Measurements from ENCODE around the gene FZR1.

Gene FZR1

DNA sequence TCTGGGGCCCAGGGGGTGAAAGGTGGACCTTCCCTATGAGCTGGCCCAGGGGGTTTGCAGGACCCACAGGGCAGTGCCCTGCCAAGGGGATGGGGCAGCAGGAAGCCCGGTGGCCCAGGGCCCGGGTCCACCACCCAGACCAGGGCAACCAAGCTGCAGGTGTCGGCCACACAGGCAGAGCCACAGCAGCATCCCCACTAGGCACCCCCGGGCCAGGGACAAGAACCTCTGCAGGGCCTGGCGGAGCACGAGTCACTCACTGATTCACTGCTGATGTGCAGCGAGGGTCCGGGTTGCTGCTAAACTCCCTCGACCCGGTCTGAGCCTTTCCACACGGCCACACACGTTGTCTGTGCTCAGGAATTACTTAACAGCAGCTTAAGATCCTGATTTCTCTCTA lies 8.8 kb downstream of the FZR1 start:
- Mint-ChIP-seq H3K4me3 (no peak overlapping the region), H3K9me3 (no peaks in the 10 kb centered on the region), H3K4me1 (peaks cover 61% of the 10 kb centered on the region), H3K27ac (peak overlapping the region; percentile 64), H3K36me3 (ENCODE audit: low read depth) (peaks cover 2% of the 10 kb centered on the region), H3K27me3 (ENCODE audit: low read depth, poor library complexity) (no peaks in the 10 kb centered on the region)
- TF ChIP-seq, protein P1, sequence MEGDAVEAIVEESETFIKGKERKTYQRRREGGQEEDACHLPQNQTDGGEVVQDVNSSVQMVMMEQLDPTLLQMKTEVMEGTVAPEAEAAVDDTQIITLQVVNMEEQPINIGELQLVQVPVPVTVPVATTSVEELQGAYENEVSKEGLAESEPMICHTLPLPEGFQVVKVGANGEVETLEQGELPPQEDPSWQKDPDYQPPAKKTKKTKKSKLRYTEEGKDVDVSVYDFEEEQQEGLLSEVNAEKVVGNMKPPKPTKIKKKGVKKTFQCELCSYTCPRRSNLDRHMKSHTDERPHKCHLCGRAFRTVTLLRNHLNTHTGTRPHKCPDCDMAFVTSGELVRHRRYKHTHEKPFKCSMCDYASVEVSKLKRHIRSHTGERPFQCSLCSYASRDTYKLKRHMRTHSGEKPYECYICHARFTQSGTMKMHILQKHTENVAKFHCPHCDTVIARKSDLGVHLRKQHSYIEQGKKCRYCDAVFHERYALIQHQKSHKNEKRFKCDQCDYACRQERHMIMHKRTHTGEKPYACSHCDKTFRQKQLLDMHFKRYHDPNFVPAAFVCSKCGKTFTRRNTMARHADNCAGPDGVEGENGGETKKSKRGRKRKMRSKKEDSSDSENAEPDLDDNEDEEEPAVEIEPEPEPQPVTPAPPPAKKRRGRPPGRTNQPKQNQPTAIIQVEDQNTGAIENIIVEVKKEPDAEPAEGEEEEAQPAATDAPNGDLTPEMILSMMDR (IDR thresholded peaks at IDR 0.05) = no peak
- DNase-seq = no peak

DNA sequence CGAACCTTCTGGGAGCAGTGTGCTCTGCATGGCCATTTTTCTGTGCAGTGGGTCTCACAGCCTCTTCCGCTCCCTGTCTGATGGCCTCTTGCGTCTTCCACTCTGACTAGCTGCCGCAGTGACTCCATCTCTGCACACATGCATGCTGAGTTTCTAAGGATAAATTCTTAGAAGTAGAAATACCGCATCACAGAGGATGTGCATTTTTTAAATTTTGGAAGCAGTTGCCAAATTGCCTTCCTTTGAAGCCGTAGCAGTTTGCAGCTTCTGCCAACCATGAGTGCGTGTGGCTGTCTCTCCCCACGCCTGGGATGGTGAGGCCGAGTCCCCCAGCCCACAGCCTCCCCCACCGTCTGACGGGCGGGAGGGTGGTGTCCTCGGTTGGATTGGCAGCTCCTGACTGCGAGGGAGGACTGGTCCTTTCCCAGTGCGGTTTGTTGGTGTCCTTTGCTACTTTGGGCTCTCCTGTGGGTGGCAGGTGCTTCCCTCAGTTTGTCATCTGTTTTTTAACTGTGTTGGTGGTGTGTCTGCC lies 9.8 kb downstream of the FZR1 start:
- peak overlapping the region; percentile 74 for H3K27ac Mint-ChIP-seq
- peaks cover 2% of the 10 kb centered on the region for H3K36me3 Mint-ChIP-seq (ENCODE audit: low read depth)
- H3K9me3 Mint-ChIP-seq = no peaks in the 10 kb centered on the region
- no peak overlapping the region for H3K4me3 Mint-ChIP-seq
- TF ChIP-seq, protein P1 (IDR thresholded peaks at IDR 0.05) = no peak
- H3K27me3 Mint-ChIP-seq (ENCODE audit: low read depth, poor library complexity) = no peaks in the 10 kb centered on the region
- H3K4me1 Mint-ChIP-seq = peaks cover 57% of the 10 kb centered on the region
- DNase-seq = no peak

DNA sequence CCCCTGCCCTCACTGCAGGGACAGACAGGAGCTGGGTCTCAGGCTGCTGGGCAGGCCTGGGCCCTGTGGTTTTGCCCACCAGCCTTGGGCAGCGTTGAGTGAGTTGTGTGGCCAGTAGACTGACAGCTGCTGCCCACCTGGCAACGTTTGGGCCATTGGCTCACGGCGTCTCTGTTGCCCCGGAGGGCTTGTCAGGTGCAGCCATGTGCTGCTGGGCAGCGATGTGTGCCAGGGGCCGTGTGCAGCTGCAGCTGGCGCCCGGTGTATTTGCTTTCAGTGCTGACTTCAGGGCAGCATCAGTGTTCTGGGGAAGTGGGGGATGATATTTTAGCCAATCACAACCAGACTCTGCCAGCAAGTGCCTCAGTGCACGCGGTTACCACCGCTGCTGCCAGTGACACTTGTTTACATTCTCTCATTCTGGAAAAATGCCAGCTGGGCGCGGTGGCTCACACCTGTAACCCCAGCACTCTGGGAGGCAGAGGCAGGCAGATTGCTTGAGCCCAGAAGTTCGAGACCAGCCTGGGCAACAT lies 10.6 kb downstream of the FZR1 start:
- TF ChIP-seq, protein P1 (IDR thresholded peaks at IDR 0.05) = no peak
- Mint-ChIP-seq H3K36me3 (ENCODE audit: low read depth) (peaks cover 9% of the 10 kb centered on the region), H3K27me3 (ENCODE audit: low read depth, poor library complexity) (no peaks in the 10 kb centered on the region), H3K4me3 (no peak overlapping the region), H3K4me1 (peaks cover 53% of the 10 kb centered on the region), H3K27ac (no peak overlapping the region), H3K9me3 (no peaks in the 10 kb centered on the region)
- DNase-seq = no peak

DNA sequence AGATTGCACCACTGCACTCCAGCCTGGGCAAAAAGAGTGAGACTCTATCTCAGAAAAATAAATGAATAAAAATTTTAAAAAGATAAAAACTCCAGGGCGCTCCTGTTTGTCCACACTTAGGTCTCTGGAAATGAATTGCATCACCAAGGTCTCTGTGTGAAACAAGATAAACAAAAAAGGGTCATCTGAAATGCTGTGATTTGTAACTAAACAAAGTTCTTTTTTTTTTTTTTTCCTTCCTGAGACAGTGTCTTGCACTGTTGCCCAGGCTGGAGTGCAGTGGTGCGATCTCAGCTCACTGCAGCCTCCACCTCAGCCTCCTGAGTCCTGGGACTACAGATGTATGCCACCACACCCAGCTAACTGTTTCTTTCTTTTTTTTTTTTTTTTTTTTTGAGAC lies 11.5 kb downstream of the FZR1 start:
- TF ChIP-seq, protein P1 (IDR thresholded peaks at IDR 0.05) = no peak
- H3K4me3 Mint-ChIP-seq = no peak overlapping the region
- no peak for DNase-seq
- peaks cover 13% of the 10 kb centered on the region for H3K36me3 Mint-ChIP-seq (ENCODE audit: low read depth)
- no peaks in the 10 kb centered on the region for H3K27me3 Mint-ChIP-seq (ENCODE audit: low read depth, poor library complexity)
- no peak overlapping the region for H3K27ac Mint-ChIP-seq
- H3K9me3 Mint-ChIP-seq = no peaks in the 10 kb centered on the region
- H3K4me1 Mint-ChIP-seq = peaks cover 44% of the 10 kb centered on the region

DNA sequence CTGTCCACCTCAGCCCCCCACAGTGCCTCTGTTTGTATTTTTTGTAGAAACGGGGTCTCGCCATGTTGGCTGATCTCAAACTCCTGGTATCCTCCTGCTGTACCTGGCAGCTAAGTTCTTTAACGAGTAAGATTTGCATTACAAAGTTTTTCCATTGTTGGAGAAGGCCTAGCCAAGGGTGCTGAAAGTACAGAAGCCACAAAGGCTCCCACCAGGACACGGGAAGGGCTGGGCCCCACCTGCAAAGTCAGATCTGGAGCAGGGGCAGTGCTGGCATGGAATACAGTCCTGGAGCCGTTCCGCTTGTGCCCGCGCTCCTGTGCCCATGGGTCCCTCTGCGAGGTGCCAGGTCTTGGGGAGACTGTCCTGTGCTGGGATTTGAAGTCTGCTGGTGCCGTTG lies 12.1 kb downstream of the FZR1 start:
- TF ChIP-seq, protein P1 (IDR thresholded peaks at IDR 0.05) = no peak
- Mint-ChIP-seq H3K9me3 (no peaks in the 10 kb centered on the region), H3K4me3 (no peak overlapping the region)

DNA sequence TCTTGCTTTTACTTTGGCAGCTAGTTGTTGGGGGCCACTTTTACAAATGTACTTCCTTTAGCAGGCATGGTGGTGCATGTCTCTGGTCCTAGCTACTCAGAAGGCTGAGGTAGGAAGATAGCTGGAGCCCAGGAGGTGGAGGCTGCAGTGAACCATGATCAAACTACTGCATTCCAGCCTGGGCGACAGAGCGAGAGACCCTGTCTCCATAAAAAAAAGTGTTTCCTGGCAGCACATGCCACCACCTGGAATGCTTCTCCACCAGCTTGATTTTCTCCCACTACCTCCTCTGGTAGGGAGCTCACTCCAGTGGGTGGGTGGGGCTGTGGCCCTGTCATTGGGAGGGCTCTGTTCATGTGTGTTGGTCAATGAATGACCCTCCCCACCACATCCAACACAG lies 12.5 kb downstream of the FZR1 start:
- Mint-ChIP-seq H3K4me1 (peaks cover 40% of the 10 kb centered on the region), H3K9me3 (no peaks in the 10 kb centered on the region), H3K27me3 (ENCODE audit: low read depth, poor library complexity) (peaks cover under 1% of the 10 kb centered on the region), H3K27ac (no peak overlapping the region), H3K4me3 (no peak overlapping the region), H3K36me3 (ENCODE audit: low read depth) (peaks cover 15% of the 10 kb centered on the region)
- TF ChIP-seq, protein P1 (IDR thresholded peaks at IDR 0.05) = no peak
- DNase-seq = no peak

More for the DNA sequence above, 12.1 kb downstream of the FZR1 start:
- peaks cover 42% of the 10 kb centered on the region for H3K4me1 Mint-ChIP-seq
- no peak for DNase-seq
- H3K27me3 Mint-ChIP-seq (ENCODE audit: low read depth, poor library complexity) = no peaks in the 10 kb centered on the region
- H3K36me3 Mint-ChIP-seq (ENCODE audit: low read depth) = peaks cover 13% of the 10 kb centered on the region
- no peak overlapping the region for H3K27ac Mint-ChIP-seq

All from nephron progenitor cell (in vitro differentiated cells).